CD14-positive monocyte (primary cell): ENCODE data around the gene INTS2. TPM values are rescaled to one million over a fixed set of nuclear protein-coding genes. Genes with fewer than 3 reads are reported as not detected.

Experiments
- DNase-seq, 3 donors: peaks; one replicate each; pipeline ENCODE4 v3.0.0-alpha.2; 2011 to 2022
- H2AFZ ChIP-seq: 2 replicates; pipeline ENCODE4 v1.6.0; 2012; ENCODE audit warnings: mild to moderate bottlenecking, low read depth, low read length, inconsistent platforms; ENCODE audit not compliant: insufficient read depth, poor library complexity, severe bottlenecking
- H3K27ac ChIP-seq, 2 donors: 1 replicate in 1 of 2; 2 replicates in 1 of 2; pipeline ENCODE4 v1.5.1; 2012 to 2013; ENCODE audit warnings: low read length in 2 of 2, control low read depth in 1 of 2, inconsistent platforms in 1 of 2, low read depth in 1 of 2, mild to moderate bottlenecking in 1 of 2
- H3K27me3 ChIP-seq, 2 donors: one replicate each; pipeline versions ENCODE4 v1.6.0 to v1.6.1; 2011 to 2013; ENCODE audit warnings: low read length in 2 of 2; ENCODE audit not compliant: control insufficient read depth in 2 of 2, insufficient read depth in 2 of 2
- H3K36me3 ChIP-seq, 2 donors: replicated peaks in 1 of 2; 1 replicate in 1 of 2; 2 replicates in 1 of 2; pipeline versions ENCODE4 v1.5.1 to v1.6.1; 2012 to 2013; ENCODE audit warnings: low read length in 2 of 2, control low read depth in 1 of 2, inconsistent platforms in 1 of 2, mild to moderate bottlenecking in 1 of 2; ENCODE audit not compliant: insufficient read depth in 2 of 2, control insufficient read depth in 1 of 2
- H3K4me1 ChIP-seq, 2 donors: 1 replicate in 1 of 2; 2 replicates in 1 of 2; pipeline versions ENCODE4 v1.5.1 to v1.6.1; 2012 to 2013; ENCODE audit warnings: low read length in 2 of 2, control low read depth in 1 of 2, inconsistent platforms in 1 of 2, mild to moderate bottlenecking in 1 of 2, moderate library complexity in 1 of 2; ENCODE audit not compliant: insufficient read depth in 2 of 2, control insufficient read depth in 1 of 2
- H3K4me2 ChIP-seq: replicated peaks from 2 replicates; pipeline ENCODE3; 2012; ENCODE audit warnings: low read length, moderate library complexity, mild to moderate bottlenecking; ENCODE audit not compliant: poor library complexity, severe bottlenecking; ENCODE audit errors: extremely low read depth
- H3K4me3 ChIP-seq, 3 experiments: fragments of 200-600 bp in 1 of 3; sonication (generic) in 1 of 3; replicated peaks in 1 of 3; 1 replicate in 2 of 3; 2 replicates in 1 of 3; pipeline ENCODE4 v1.5.1; 2011 to 2013; ENCODE audit warnings: low read length in 3 of 3, mild to moderate bottlenecking in 3 of 3, control low read depth in 2 of 3, low read depth in 2 of 3, inconsistent platforms in 1 of 3, moderate library complexity in 1 of 3
- H3K79me2 ChIP-seq: 2 replicates; pipeline ENCODE4 v1.6.0; 2012; ENCODE audit warnings: mild to moderate bottlenecking, control low read depth, inconsistent platforms, low read length, moderate library complexity; ENCODE audit not compliant: insufficient read depth
- H3K9ac ChIP-seq: 2 replicates; pipeline ENCODE4 v1.6.0; 2017; ENCODE audit warnings: low read length, mild to moderate bottlenecking; ENCODE audit not compliant: insufficient read depth, poor library complexity, severe bottlenecking
- H3K9me3 ChIP-seq, 2 donors: replicated peaks in 1 of 2; 1 replicate in 1 of 2; 2 replicates in 1 of 2; pipeline versions ENCODE4 v1.5.1 to v1.6.1; 2012 to 2013; ENCODE audit warnings: low read length in 2 of 2, control low read depth in 1 of 2; ENCODE audit not compliant: control insufficient read depth in 1 of 2, insufficient read depth in 1 of 2
- H4K20me1 ChIP-seq: 2 replicates; pipeline ENCODE4 v1.6.0; 2012; ENCODE audit warnings: mild to moderate bottlenecking, low read length, control low read depth, moderate library complexity; ENCODE audit not compliant: insufficient read depth
- H3K27ac Mint-ChIP-seq, 7 donors: one replicate each; pipeline ENCODE4 v1.8.0; 2020; ENCODE audit warnings: mild to moderate bottlenecking in 7 of 7, mixed read lengths in 7 of 7, moderate library complexity in 6 of 7, inconsistent platforms in 2 of 7
- H3K27me3 Mint-ChIP-seq, 3 donors: one replicate each; pipeline ENCODE4 v1.8.0; 2021 to 2022; ENCODE audit warnings: low read depth in 3 of 3, mild to moderate bottlenecking in 3 of 3, mixed read lengths in 3 of 3, moderate library complexity in 3 of 3, inconsistent platforms in 1 of 3
- H3K36me3 Mint-ChIP-seq, 2 donors: one replicate each; pipeline ENCODE4 v1.8.0; 2020; ENCODE audit warnings: mixed read lengths in 2 of 2, inconsistent platforms in 1 of 2, mild to moderate bottlenecking in 1 of 2
- H3K4me1 Mint-ChIP-seq: one replicate; pipeline ENCODE4 v1.8.0; 2020; ENCODE audit warnings: mild to moderate bottlenecking, mixed read lengths
- H3K4me3 Mint-ChIP-seq, 2 donors: one replicate each; pipeline ENCODE4 v1.8.0; 2020; ENCODE audit warnings: mild to moderate bottlenecking in 2 of 2, mixed read lengths in 2 of 2, moderate library complexity in 1 of 2
- H3K9me3 Mint-ChIP-seq, 7 donors: one replicate each; pipeline ENCODE4 v1.8.0; 2020 to 2022; ENCODE audit warnings: mixed read lengths in 7 of 7, mild to moderate bottlenecking in 6 of 7, moderate library complexity in 6 of 7, inconsistent platforms in 2 of 7
- WGBS: methylation state at CpG from one replicate; pipeline ENCODE4 v1.1.5; 2013; ENCODE audit warnings: missing lambda C conversion rate; ENCODE audit not compliant: insufficient coverage; 5-methylcytosine and 5-hydroxymethylcytosine counted together
- intact Hi-C, 2 donors: fragments of 100-400 bp; cut with micrococcal nuclease; formaldehyde crosslinking; loops; one replicate each; pipeline versions ENCODE4 v1.15.0 to v1.15.1; 2023
- polyA plus RNA-seq, 3 donors: library from polyadenylated mRNA; depleted of rRNA in 1 of 3; unstranded in 2 of 3; stranded (reverse) in 1 of 3; fragments of 300-500 nt in 2 of 3; fragments of >200 nt in 1 of 3; fragmentation: Illumina TruSeq in 2 of 3; gene quantifications; 1 replicate in 2 of 3; 2 replicates in 1 of 3; pipeline ENCODE4 v1.2.3, GENCODE V29; 2012 to 2021
- TF ChIP-seq, protein P1 (sequence below): fragments of 200-600 bp; IDR thresholded peaks from one replicate; pipeline ENCODE4 v1.8.0; 2022; ENCODE audit warnings: antibody characterized with exemption, mild to moderate bottlenecking

The INTS2 gene
- polyA plus RNA-seq, 3 donors: 2.2 to 2.9 (median 2.6) TPM

- Histone ChIP-seq H2AFZ (no peak overlapping the region), H3K4me2 (no peak overlapping the region), H3K9ac (no peak overlapping the region), H3K4me1 (peaks cover under 1 to 3% of the 10 kb centered on the region in 2 donors), H3K79me2 (no peaks in the 10 kb centered on the region), H4K20me1 (no peaks in the 10 kb centered on the region), H3K4me3 (no peak overlapping the region), H3K36me3 (peaks cover 29 to 70% of the 10 kb centered on the region in 2 donors), H3K27ac (no peak overlapping the region), H3K9me3 (no peaks in the 10 kb centered on the region), H3K27me3 (no peaks in the 10 kb centered on the region)
- TF ChIP-seq, protein P1, sequence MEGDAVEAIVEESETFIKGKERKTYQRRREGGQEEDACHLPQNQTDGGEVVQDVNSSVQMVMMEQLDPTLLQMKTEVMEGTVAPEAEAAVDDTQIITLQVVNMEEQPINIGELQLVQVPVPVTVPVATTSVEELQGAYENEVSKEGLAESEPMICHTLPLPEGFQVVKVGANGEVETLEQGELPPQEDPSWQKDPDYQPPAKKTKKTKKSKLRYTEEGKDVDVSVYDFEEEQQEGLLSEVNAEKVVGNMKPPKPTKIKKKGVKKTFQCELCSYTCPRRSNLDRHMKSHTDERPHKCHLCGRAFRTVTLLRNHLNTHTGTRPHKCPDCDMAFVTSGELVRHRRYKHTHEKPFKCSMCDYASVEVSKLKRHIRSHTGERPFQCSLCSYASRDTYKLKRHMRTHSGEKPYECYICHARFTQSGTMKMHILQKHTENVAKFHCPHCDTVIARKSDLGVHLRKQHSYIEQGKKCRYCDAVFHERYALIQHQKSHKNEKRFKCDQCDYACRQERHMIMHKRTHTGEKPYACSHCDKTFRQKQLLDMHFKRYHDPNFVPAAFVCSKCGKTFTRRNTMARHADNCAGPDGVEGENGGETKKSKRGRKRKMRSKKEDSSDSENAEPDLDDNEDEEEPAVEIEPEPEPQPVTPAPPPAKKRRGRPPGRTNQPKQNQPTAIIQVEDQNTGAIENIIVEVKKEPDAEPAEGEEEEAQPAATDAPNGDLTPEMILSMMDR: no peak
- DNase-seq: no peak
- Mint-ChIP-seq H3K36me3 (peaks cover 38 to 45% of the 10 kb centered on the region in 2 donors), H3K4me1 (peaks cover 3% of the 10 kb centered on the region), H3K27me3 (no peaks in the 10 kb centered on the region), H3K4me3 (no peak overlapping the region), H3K27ac (no peak overlapping the region), H3K9me3 (no peaks in the 10 kb centered on the region)
- WGBS: no CpG with 5 or more reads among the region's 3 CpGs
- intact Hi-C loops: no loop called here
These were observed 58.6 kb downstream of the INTS2 start for GRCh38 chr17:61869138-61869537.

DNA sequence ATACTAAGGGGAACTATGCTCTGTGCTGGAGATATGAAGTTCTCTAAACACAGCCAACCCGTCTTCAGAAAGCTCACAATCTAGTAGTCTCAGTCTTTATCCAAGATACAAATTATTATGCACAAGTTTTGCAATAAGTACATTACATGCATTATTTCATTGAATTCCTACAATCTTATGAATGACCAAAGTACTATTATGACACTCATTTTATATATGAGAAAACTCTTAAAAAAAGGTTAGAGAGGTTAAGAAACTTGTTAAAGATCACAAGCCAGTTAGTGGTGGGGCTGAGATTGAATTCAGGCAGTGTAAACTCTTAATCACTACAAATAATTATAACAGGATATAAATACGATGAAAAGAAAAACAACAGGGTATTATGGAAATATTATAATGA is 59.7 kb downstream of the INTS2 start:
- no peaks in the 10 kb centered on the region for H3K79me2 ChIP-seq
- no peaks in the 10 kb centered on the region for H4K20me1 ChIP-seq
- no peak overlapping the region for H3K9ac ChIP-seq
- H3K4me3 Mint-ChIP-seq: no peak overlapping the region
- no peak for DNase-seq
- peaks cover 31 to 39% of the 10 kb centered on the region in 2 donors for H3K36me3 Mint-ChIP-seq
- peaks cover 7% of the 10 kb centered on the region for H3K4me1 Mint-ChIP-seq
- intact Hi-C loops: no loop called here
- H2AFZ ChIP-seq: no peak overlapping the region
- H3K4me1 ChIP-seq: peaks cover 5 to 8% of the 10 kb centered on the region in 2 donors
- H3K4me2 ChIP-seq: no peak overlapping the region
- H3K9me3 ChIP-seq: no peaks in the 10 kb centered on the region
- H3K27ac ChIP-seq: no peak overlapping the region
- TF ChIP-seq, protein P1: no peak
- no peaks in the 10 kb centered on the region for H3K9me3 Mint-ChIP-seq
- H3K4me3 ChIP-seq: no peak overlapping the region
- no peaks in the 10 kb centered on the region for H3K27me3 ChIP-seq
- H3K27ac Mint-ChIP-seq: no peak overlapping the region
- H3K36me3 ChIP-seq: peaks cover 29 to 60% of the 10 kb centered on the region in 2 donors
- no peaks in the 10 kb centered on the region for H3K27me3 Mint-ChIP-seq
- 80% methylated on average over 1 of the region's 2 CpGs for WGBS
